ENCODE data around the gene PUS1. TPM values are rescaled to one million over a fixed set of nuclear protein-coding genes. Genes with fewer than 3 reads are reported as not detected.

Gene PUS1
- total and polyA plus RNA-seq, 10 of the 15 experiments (the other 5 are each of a cell fraction or from before 2014, with no cell fraction given), result 1.3 to 74.2 (median 25.4) TPM

DNA sequence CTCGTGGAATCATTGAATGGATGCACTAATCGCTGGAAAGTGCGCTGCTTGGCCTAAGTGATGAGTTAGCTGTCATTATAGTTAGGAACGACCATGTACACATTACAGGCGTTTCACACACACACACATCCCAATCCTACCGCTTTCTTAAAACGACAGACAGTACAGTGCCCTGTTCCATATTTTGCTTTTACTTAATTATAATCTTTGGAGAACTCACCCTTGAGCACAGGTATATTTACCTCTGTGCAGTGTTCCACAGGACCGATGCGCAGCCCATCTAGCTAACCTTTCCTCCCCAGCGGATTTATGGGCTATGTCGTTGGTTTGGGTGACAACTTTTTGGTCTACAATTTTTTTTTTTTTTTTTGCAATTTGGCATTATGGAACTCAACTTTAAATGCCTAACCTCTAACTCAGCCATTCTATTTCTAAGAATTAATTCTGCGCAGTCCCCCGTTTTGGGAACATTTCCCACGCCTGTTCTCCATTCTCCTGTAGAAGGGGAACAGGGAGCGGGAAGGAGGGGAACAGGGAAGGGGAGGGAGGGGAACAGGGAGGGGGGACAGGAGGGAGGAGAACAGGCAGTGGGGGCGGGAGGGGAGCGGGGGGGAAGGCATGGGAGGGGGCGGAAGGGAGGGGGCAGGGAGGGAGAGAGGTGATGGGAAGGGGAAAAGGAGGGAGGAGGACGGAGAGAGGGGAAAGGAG, 35.3 kb upstream of the PUS1 start (continued):
- TF ChIP-seq RB1 (IDR thresholded peaks at IDR 0.05; ENCODE audit: borderline replicate concordance) (no peak), REST (IDR thresholded peaks at IDR 0.05; ENCODE audit: low read depth, low read length) (no peak), POLR2A (IDR thresholded peaks at IDR 0.05; ENCODE audit: low read depth, low read length) (no peak)
- TF ChIP-seq, protein P1, sequence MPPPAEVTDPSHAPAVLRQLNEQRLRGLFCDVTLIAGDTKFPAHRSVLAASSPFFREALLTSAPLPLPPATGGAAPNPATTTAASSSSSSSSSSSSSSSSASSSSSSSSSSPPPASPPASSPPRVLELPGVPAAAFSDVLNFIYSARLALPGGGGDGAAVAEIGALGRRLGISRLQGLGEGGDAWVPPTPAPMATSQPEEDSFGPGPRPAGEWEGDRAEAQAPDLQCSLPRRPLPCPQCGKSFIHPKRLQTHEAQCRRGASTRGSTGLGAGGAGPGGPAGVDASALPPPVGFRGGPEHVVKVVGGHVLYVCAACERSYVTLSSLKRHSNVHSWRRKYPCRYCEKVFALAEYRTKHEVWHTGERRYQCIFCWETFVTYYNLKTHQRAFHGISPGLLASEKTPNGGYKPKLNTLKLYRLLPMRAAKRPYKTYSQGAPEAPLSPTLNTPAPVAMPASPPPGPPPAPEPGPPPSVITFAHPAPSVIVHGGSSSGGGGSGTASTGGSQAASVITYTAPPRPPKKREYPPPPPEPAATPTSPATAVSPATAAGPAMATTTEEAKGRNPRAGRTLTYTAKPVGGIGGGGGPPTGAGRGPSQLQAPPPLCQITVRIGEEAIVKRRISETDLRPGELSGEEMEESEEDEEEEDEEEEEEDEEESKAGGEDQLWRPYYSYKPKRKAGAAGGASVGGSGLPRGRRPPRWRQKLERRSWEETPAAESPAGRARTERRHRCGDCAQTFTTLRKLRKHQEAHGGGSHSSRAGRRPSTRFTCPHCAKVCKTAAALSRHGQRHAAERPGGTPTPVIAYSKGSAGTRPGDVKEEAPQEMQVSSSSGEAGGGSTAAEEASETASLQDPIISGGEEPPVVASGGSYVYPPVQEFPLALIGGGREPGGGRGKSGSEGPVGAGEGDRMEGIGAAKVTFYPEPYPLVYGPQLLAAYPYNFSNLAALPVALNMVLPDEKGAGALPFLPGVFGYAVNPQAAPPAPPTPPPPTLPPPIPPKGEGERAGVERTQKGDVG (CRISPR knock-in tag; IDR thresholded peaks at IDR 0.05), result no peak

Measured in GM12878 (cell line).